Fibroblast of skin of left quadriceps (primary cell): ENCODE data around the gene CKS2.
"Not testable (repeated sequence)": the region's sequence is repeated elsewhere in the genome, so short reads cannot be mapped to it uniquely, and the experiment has no call there.

Experiments
- DNase-seq, 2 experiments: peaks; one replicate each; pipeline ENCODE4 v3.0.0-alpha.2; 2013; ENCODE audit warnings: low read depth in 2 of 2

Gene CKS2

DNA sequence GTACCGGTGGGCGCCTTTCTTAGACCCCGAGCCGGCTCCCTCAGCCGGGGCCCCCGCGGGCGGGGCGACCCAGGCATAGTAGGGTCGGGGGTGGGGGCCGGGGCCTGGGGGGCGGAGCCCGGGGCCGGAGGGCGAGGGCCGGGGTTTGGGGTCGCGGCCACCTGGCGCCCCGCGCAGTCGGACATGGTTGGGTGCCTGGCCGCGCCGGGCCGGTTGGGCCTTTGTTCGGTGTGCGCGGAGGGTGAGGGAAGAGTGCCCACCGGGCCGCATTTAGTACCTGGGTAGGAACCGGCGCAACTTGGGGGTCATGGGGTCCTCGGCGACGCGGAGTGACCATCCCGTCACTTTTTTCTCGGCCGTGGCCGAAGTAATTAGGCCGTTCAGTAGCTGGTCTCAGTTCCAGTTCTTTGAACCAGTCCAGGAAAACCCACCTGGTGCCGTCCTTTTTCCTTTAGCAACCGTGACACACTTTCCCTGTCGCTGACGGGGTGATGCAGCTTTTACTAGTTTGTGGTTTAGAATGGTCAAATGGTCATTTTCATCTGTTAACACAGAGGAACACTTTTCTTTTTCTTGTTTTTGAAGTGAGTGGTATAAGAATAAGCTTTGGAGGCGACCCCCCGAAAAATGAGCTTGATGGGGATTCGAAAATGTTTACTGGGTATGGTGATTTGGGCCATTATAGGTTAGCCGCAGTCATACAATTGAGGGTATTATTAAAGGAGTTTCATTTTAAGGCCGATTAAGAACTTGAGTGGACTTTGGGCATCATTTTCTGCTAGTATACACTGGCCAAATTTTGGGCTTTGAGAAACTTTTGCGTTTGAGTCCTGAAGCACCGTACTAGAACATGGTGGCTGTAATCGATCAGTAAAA is 589 bp downstream of the CKS2 start:
- DNase-seq, result no peak

DNA sequence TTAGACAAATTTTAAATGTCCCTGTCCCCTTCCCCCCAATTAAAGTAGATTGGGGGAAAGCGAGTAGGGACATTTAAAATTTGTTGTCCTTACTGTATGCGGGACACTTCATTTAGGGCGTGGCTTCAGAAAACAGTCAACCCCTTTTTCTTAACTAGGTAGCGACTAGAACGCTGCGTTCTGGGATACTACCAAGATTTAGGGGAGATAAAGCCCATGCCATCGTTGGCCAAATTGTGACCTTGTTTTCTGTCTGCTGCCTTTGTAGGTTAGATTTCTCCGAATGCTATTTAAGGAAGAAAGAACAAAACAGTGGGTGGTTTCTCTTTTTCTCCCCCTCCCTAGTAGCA is 1.2 kb downstream of the CKS2 start:
- no peak for DNase-seq

- DNase-seq, result no peak
These were observed 2.8 kb downstream of the CKS2 start for GRCh38 chr9:89313842-89314241.

DNA sequence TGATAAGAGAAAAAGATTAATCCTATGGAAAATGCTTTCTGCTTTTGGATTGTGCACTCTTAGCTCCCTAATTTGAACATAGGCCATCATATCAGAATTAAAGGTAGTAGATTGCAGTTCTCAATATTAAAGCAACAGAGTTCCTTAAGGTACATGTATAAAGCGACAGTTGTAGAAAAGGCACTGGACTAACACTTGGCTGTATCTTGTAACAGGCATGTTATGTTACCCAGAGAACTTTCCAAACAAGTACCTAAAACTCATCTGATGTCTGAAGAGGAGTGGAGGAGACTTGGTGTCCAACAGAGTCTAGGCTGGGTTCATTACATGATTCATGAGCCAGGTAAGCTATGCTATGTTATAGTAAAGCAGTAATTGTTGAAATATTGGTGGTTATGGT is 4.0 kb downstream of the CKS2 start:
- DNase-seq, result no peak

DNA sequence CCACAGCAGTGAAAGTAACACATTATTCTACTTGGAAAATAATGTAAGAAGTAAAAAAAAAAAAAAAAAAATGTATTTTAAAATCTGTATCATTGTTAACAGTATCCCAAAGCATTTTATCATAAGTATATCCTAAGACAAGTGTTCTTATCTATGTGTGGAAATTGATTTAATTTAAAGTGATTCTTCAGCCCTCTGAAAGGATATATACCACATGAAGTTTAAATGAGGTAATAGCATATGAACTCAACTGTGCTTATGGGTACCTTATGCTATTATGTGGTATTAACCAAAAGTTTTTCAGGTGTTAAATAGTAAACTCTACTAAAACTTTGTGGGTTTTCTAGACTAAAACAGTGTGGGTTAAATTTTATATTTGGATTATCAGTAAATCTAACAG is 4.5 kb downstream of the CKS2 start:
- no peak for DNase-seq

DNA sequence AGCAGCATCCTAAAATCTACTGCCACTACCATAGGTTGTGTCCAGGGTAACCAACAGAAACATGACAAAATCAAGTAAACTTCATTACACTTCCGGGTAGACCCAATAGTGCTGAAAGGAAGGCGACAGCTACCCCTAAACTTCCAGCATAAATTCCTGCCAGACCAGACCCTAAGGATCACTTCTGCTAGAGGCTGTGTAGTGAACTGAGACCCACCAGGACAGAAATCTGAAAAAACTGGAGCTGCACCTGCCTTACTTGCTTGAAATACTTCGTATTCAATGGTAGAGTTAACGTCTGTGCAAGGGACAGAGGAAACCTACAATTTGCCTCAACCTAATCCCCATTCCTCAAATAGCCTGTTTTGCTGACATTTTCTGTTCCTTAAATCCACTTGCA is 6.3 kb downstream of the CKS2 start:
- no peak for DNase-seq

GRCh38 chr9:89318123-89319014 is 7.4 kb downstream of the CKS2 start, which contains the start of gene SECISBP2:
TSS of gene SECISBP2 (plus strand) at chr9:89318500. CDS start at chr9:89318577, 77 bp downstream.
- DNase-seq, result peak; percentile 96

DNA sequence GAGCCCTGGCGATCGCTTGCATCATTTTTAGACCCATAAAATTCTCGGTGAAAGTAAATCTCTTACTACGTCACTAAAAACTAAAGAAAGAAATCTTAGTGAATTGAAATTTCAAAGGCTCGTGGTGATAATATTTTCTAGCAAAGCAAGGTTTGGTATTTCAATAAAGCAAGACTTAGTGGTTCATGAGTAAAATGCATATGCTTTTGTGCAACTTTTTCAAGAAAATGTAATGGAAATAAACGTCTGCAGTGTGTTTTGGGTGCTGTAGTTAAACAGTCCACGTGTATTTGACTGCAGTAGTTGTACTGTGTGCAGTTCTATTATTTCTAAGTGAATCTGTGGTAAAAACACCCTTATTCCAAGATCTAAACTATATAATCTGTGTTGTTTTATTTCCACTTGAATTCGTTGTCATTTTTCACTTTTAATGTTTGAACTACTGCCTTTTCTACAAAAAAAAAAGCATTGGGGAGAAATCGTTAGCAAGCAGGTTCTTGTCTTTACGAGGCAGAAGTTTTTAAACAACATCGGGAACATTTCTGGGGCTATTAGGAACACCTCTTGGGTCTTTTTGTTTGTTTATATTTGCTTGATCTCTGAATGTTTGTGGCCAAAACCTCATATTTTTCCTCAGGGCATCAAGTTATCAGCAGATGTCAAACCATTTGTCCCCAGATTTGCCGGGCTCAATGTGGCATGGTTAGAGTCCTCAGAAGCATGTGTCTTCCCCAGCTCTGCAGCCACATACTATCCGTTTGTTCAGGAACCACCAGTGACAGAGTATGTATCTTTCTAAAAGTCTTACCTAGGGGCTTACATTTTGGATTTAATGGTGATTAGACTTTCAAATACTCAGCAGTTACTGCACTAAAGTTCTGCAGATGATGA is 8.3 kb downstream of the CKS2 start:
- DNase-seq, result no peak

DNA sequence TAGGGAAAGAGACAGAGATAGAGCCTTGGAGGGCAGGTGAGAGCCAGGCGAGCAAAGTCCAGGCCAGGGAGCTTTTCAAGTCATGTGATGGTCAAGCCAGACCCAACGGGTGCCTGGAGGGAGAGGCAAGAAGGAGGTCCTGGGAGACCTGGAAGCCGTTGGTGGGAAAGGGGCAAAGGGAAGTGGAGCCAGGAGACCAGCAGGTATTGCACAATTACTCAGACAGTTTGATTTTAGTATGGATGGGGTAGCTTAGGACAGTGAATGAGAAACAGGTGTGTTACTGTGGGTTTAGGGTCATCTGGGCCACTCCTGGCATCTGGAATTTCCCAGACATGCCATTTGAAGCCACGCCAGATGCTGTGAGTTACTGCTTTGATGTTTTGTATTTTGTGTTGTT is 12.4 kb downstream of the CKS2 start:
- no peak for DNase-seq

DNA sequence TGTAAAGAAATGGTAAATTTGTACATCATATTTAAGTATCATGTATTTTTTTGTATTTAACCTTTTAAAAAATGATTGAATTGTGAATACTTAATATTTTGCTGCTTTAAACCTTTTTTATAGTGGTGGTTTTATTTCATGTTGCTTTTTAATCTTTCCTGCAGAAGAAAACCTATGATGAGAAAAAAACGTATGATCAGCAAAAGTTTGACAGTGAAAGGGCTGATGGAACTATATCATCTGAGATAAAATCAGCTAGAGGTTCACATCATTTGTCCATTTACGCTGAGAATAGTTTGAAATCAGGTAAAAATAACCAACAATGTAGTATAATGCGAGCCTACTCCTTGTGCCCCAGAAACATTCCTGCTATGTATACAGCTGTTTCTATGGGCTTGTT is 14.7 kb downstream of the CKS2 start:
- no peak for DNase-seq

DNA sequence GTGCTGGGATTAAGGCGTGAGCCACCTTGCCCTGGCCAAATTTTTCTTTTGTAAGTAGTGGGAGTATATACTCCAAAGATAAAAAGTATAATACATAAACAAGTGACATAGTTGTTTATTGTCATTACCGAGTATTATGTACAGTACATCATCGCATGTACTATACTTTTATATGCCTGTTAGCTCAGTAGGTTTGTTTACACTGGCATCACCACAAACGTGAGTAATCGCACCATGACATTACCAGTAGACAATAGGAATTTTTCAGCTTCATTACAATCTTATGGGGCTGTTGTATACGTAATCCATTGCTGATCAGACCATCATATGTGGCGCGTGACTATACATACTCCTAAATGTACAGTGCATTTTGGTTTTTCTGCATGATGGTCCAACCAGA is 17.1 kb downstream of the CKS2 start:
- DNase-seq, result no peak

GRCh38 chr9:89329917-89330316 is 18.9 kb downstream of the CKS2 start:
- no peak for DNase-seq

DNA sequence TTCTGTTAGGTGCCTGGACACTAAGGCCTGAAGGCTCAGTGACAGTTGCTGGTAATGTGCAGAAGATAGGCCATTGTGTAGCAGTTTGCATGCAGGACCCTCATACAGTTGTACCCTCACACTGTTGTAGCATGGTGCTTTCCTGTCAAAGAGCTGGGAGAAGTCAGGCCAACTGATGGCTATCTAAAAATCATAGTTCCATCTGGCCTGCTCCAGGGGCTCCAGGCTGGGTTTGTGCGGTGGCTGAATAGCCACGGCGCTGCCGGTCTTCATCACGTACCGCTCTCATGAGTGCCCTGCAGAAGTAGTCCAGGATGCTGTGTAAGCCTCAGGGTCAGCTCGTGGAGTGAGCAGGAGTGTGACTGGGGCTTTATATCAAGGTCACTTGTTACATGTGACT is 19.5 kb downstream of the CKS2 start:
- DNase-seq, result no peak

DNA sequence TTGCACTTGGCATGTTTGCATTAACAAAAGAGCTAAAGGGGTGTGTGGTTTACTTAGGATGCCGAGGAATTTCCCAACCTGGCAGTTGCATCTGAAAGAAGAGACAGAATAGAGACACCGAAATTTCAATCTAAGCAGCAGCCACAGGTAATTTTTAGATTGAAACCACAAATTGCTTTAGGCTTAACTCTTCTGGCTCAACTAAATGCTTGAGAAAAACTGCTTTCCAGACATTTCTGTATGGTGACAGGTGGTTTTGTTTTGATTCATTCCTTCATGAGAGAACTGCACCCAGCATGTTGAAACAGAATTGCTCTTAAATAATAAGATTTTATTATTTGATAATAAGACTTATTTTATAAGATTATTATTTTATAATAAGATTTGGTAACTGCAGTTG is 28.8 kb downstream of the CKS2 start:
- no peak for DNase-seq

GRCh38 chr9:89340332-89340731 is 29.3 kb downstream of the CKS2 start:
- no peak for DNase-seq

DNA sequence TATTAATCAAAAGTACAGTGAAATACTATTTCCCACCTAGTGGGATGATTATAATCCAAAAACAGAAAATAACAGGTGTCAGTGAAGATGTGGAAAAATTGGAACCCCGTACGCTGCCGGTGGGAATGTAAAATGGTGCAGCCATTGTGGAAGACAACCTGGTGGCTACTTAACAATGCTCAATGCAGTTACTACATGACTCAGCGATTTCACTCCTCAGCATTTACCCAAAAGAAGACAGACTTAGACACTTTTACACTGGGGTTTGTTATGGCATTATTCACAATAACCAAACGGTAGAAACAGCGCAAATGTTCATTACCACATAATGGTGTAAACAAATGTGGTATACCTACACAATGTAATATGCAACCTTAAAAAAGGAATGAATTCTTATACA is 31.2 kb downstream of the CKS2 start:
- no peak for DNase-seq

DNA sequence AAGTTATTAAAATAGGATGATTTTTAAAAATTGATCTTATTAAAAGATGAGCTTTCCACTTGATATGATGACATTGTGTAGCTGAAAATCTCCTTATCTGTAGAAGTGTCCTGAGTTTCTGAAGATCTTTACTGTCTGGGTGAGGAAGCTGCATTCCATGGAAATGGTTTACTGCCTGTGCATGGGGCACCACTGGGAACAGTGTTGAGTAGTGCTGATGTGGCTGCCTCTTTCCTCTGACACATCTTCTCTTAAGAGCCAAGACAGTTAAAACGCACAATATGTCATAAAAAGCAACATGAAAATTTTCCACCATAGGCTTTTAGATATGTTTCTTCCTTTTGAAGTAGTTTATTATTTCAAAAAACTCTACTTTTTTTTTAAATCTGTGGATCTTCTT is 32.0 kb downstream of the CKS2 start:
- no peak for DNase-seq

DNA sequence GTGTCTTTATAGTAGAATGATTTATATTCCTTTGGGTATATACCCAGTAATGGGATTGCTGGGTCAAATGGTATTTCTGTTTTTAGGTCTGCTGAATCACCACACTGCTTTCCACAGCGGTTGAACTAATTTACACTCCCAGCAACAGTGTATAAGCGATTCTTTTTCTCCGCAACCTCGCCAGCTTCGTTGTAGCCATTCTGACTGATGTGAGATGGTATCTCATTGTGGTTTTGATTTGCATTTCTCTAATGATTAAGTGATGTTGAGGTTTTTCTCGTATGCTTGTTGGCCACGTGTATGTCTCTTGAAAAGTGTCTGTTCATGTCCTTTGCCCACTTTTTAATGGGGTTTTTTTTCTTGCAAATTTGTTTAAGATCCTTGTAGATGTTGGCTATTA is 32.8 kb downstream of the CKS2 start:
- not testable (repeated sequence) for DNase-seq

DNA sequence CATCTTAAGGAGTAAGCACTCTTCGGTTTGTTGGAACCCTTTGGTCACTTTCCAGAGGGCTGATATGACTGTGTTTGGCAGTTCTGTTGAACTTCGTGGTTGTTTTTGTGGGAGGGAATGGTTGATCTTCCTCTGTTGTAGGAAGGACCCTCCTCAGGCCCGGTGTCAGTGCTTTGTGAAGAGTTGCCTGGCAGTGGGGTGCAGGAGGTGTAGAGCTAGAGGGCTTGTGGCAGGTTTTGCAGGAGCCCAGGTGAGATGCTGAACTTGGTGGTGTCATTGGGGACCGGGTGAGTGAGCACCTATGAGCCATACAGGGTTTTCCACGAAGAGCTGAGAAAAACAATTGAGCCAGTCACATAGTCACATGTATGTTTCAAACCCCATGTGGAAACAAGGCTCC is 34.5 kb downstream of the CKS2 start:
- no peak for DNase-seq

- DNase-seq, result no peak
These were observed 35.7 kb downstream of the CKS2 start for GRCh38 chr9:89346696-89347095.

- no peak for DNase-seq
These were observed 36.7 kb downstream of the CKS2 start for GRCh38 chr9:89347651-89348050.

- DNase-seq, result no peak
These were observed 38.6 kb downstream of the CKS2 start for GRCh38 chr9:89349607-89350006.
